AG04450 (cell line): Measurements from ENCODE around the gene TRIM28. TPM values are rescaled to one million over a fixed set of nuclear protein-coding genes. Genes with fewer than 3 reads are reported as not detected.

Experiments
- CTCF ChIA-PET: fragments of 300-600, 350-600 bp; formaldehyde crosslinking; extraction: SDS; loops from one replicate; lab custom pipeline; 2022; ENCODE audit warnings: antibody characterized with exemption, inconsistent platforms; lab: Charles Lee
- POLR2A ChIA-PET: fragments of 350-600 bp; formaldehyde crosslinking; extraction: SDS; loops from one replicate; lab custom pipeline; 2021; ENCODE audit warnings: antibody characterized with exemption, inconsistent platforms; lab: Yijun Ruan, JAX
- DNase-seq: peaks from one replicate; pipeline ENCODE4 v3.0.0-alpha.2; 2011; ENCODE audit warnings: low read depth, low spot score
- H3K27ac ChIP-seq: one replicate; pipeline ENCODE4 v1.5.1; 2012; ENCODE audit warnings: low read depth, low read length, control low read depth
- H3K27me3 ChIP-seq: one replicate; pipeline ENCODE4 v1.6.0; 2012; ENCODE audit warnings: low read length; ENCODE audit not compliant: control insufficient read depth, insufficient read depth
- H3K4me3 ChIP-seq: 2 replicates; pipeline ENCODE4 v1.5.1; 2011; ENCODE audit warnings: mild to moderate bottlenecking, low read depth, low read length, control low read depth
- H3K9me3 ChIP-seq: 2 replicates; pipeline ENCODE4 v1.5.1; 2012; ENCODE audit warnings: low read length; ENCODE audit not compliant: control insufficient read depth, insufficient read depth
- polyA plus RNA-seq: library from polyadenylated mRNA; depleted of rRNA; stranded (reverse); fragments of >200 nt; gene quantifications from 2 replicates; pipeline ENCODE4 v1.2.3, GENCODE V29; 2011
- TF ChIP-seq, protein P1 (sequence below): IDR thresholded peaks from 2 replicates; pipeline ENCODE4 v1.5.1; 2011; ENCODE audit warnings: low read depth, low read length, control low read depth, inconsistent platforms

Gene TRIM28
- polyA plus RNA-seq, 1 experiment: 313 TPM

DNA sequence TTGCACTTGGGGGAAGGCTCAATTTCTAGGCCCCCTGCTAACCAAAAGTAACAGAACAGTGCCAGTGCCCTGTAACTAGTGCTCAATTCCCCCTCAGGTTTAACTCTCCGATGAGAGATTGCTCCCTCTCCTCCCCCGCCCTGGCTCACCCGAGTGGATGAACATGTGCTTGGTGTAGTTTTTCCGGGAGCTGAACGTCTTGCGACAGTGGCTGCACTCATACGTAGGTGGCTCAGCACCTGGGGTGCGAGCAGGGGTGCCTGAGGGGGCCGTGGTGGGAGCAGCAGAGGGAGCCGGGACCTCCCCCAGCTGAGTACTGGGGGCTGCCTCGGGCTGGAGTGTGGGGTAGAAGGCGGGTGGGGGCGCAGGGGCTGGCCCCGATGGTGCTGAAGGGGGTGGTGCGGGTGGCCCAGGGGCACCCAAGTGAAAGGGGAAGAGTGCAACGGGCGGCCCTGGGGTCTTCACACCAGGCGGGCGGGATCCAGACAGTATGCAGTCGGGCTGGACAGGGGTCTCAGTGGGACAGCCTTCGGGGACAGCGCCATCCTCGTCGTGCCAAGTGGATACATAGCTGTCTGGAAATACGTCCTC, 27.5 kb upstream of the TRIM28 start:
- H3K27ac ChIP-seq: no peak overlapping the region
- no peak for DNase-seq
- no peaks in the 10 kb centered on the region for H3K27me3 ChIP-seq
- CTCF ChIA-PET: interaction anchor here (0.8 kb wide), 1 partner anchor 65 kb away, joined by 3 read pairs; no protein-coding TSS in a partner anchor
- POLR2A ChIA-PET: no interaction called here
- no peaks in the 10 kb centered on the region; the same call in 1 of the 2 replicates for H3K9me3 ChIP-seq
- TF ChIP-seq, protein P1, sequence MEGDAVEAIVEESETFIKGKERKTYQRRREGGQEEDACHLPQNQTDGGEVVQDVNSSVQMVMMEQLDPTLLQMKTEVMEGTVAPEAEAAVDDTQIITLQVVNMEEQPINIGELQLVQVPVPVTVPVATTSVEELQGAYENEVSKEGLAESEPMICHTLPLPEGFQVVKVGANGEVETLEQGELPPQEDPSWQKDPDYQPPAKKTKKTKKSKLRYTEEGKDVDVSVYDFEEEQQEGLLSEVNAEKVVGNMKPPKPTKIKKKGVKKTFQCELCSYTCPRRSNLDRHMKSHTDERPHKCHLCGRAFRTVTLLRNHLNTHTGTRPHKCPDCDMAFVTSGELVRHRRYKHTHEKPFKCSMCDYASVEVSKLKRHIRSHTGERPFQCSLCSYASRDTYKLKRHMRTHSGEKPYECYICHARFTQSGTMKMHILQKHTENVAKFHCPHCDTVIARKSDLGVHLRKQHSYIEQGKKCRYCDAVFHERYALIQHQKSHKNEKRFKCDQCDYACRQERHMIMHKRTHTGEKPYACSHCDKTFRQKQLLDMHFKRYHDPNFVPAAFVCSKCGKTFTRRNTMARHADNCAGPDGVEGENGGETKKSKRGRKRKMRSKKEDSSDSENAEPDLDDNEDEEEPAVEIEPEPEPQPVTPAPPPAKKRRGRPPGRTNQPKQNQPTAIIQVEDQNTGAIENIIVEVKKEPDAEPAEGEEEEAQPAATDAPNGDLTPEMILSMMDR: no peak
- no peak overlapping the region for H3K4me3 ChIP-seq

DNA sequence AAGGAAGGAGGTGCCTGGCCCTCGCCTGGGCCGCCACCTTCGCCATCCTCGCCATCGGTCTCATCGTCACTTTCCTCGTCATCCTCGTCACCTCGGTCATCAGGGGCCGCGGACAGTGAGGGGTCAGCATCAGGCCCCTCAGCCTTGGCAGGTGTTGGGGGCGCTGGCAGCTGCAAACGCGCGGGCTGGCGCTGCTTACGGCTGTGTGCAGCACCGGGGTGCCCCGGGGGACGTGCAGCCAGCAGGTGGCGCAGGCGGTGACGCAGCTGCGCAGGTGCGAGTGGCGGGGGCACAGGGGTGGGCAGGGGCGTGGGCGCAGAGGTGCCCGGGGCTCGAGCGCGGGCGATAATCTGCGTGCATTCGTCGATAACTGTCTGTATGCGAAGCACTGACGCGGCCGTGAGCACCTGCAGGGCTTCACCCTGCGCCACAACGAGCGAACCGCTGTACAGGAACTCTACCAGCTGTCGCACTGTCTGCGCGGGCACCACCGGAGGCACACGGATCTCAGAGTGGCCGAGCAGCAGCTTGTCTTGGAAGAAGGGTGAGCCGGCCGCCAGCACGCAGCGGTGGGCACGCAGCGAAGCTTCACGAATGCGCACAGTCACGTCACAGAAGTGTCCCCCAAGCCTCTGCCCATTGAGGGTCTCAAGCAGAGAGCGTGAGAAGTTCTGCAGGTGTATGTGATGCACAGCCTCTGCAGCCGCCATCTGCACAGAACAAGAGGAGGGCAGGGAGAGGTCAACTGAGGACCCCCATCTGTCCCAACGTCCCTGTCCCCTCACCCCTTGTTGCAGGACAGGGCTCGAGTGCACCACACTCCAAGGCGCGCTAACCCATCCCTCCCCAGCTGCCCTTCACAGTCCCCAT, 26.7 kb upstream of the TRIM28 start:
- H3K27ac ChIP-seq: no peak overlapping the region
- DNase-seq: no peak
- TF ChIP-seq, protein P1: no peak
- CTCF ChIA-PET: interaction anchor here (2.2 to 4.1 kb wide), 2 partner anchors 8 to 64 kb away, joined by 16 to 22 read pairs; no protein-coding TSS in a partner anchor
- no peak overlapping the region for H3K4me3 ChIP-seq
- no peaks in the 10 kb centered on the region; the same call in 1 of the 2 replicates for H3K9me3 ChIP-seq
- no peaks in the 10 kb centered on the region for H3K27me3 ChIP-seq
- POLR2A ChIA-PET: interaction anchor here (3.9 kb wide), 1 partner anchor 27 kb away, joined by 54 read pairs; the partner anchor contains the start of gene TRIM28

DNA sequence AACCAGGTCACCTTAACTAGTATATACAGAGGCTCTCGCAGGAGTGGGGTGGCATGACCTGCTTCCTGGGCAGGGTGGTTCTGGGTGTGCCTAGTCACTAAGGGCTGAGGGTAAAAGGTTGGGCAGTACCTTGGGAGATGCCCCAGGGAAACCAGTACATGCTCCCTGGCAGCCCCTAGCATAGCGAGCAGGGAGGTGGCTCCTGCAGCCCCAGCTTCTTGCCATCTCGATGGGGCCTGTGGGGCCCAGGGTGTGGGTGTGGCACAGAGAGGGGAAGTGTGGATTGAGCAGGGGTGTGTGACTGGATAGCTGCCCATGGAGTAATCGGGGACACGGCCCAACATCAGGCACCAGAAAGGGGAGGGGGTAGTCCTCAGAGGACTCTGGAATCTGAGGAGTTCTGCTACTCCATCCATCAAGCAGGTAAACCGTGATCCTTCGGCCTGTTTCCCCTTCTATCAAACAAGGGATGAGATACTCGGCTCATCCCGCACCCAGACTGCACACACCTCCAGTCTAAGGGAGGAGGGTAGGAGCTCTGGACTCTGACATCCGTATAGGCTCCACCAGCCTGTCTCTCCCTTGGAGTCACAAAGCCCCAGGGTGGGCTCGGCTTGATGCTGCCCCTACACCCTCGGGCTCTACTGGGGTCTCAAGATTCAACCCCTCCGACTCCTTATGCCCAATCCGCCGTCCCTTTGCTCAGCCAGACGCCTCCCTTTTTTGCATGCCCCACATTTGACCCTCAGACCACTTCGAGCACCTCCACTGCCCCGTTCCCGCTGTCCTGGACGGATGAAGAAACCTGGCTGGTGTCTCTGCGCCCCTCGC, 25.4 kb upstream of the TRIM28 start:
- Histone ChIP-seq H3K9me3 (no peaks in the 10 kb centered on the region; the same call in 1 of the 2 replicates), H3K27me3 (no peaks in the 10 kb centered on the region), H3K27ac (peak overlapping the region; percentile 93), H3K4me3 (peak overlapping the region; percentile 89)
- ChIA-PET POLR2A (interaction anchor here (0.7 to 3.9 kb wide), 8 partner anchors 19 to 214 kb away, joined by 3 to 54 read pairs (median 8); partner anchors contain the start of genes CHMP2A, ERVK3-1, TRIM28 and UBE2M), CTCF (interaction anchor here (0.5 to 4.1 kb wide), 17 partner anchors 9 to 154 kb away, joined by 3 to 22 read pairs (median 5); partner anchors contain the start of genes CHMP2A, TRIM28 and UBE2M)
- DNase-seq: no peak
- TF ChIP-seq, protein P1: no peak

DNA sequence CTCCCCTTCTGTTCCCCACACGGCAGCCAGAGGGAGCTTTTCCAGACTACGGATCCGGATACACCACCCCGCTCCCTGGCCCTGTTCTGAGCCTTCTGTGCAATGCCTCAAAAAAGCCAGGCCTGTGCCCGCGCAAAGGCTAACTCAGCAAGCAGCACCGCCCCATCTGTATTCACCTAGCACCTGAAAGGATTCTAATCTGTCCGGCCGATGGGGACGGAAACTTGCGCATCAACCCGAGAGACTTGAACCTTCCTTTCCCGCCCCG, 24.8 kb upstream of the TRIM28 start:
- no peak for DNase-seq
- ChIA-PET CTCF (interaction anchor here (0.7 to 4.1 kb wide), 16 partner anchors 10 to 155 kb away, joined by 3 to 22 read pairs (median 6); partner anchors contain the start of genes CHMP2A, TRIM28 and UBE2M), POLR2A (interaction anchor here (0.7 to 3.9 kb wide), 10 partner anchors 19 to 214 kb away, joined by 3 to 54 read pairs (median 7); partner anchors contain the start of genes CHMP2A, ERVK3-1, TRIM28 and UBE2M)
- Histone ChIP-seq H3K27me3 (no peaks in the 10 kb centered on the region), H3K9me3 (no peaks in the 10 kb centered on the region; the same call in 1 of the 2 replicates), H3K4me3 (peak overlapping the region; percentile 89), H3K27ac (peak overlapping the region; percentile 93)
- TF ChIP-seq, protein P1: peak; percentile 85
